ENCODE data around the gene METRN.
"Not testable (repeated sequence)": the region's sequence is repeated elsewhere in the genome, so short reads cannot be mapped to it uniquely, and the experiment has no call there.

Gene METRN

GRCh38 chr16:739560-740458 is 24.9 kb downstream of the METRN start:
- no peak for DNase-seq

DNA sequence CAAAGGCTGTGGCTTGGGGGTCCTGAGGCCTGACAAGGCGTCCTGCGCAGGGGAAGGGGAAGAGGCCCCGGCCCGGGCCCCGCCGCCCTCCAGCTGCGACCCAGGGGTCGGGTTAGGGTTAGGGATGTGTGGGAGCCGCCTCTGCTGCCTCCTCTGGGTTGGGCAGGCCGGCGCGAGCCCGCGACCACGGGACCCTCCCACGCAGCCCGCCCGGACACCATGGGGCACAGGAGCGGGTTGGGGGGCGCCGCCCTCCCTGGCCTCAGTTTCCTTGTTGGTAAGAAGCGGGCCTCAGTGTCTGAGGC is 25.5 kb downstream of the METRN start:
- no peak for DNase-seq

DNA sequence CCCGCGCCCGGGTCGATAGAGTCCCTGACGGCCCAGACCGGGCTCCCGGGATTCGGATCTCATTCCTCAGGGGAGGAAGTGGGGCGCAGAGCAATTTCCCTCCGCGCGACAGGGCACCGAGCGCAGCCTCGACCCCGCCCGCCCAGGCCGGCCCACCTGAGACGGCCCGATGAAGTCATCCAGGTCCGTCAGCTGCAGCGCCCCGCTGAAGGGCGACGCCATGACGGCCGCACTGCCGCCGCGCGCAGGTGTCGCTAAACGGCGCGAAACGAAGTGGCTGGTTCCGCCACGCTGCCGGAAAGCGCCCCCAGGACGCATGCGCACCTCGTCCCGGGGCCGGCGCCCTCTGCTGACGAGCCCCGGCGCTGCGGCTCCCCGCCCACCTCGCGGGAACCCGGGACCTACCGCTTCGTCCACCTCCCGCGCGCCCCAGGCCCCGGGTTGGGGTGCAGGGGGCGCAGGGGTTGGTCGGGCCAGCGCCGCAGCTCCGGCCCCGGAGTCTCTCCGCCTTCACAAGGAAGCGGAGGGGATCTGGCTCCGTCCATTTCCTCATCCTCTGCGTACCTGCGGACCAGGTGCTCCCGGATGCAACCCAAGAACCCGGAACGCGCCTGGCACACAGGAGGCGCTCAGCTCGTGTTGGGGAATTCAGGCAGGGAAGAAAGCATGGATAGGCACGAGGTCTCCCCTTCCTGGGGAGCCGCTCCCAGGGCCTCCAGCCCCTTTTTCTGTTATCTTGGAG is 26.0 kb downstream of the METRN start, which contains the start of gene CIAO3:
CIAO3 (minus strand) TSS at position 234 of the 742 bp plus-strand sequence; CDS start at position 222, 12 bp downstream.
- peak; percentile 89 to 92 for DNase-seq

DNA sequence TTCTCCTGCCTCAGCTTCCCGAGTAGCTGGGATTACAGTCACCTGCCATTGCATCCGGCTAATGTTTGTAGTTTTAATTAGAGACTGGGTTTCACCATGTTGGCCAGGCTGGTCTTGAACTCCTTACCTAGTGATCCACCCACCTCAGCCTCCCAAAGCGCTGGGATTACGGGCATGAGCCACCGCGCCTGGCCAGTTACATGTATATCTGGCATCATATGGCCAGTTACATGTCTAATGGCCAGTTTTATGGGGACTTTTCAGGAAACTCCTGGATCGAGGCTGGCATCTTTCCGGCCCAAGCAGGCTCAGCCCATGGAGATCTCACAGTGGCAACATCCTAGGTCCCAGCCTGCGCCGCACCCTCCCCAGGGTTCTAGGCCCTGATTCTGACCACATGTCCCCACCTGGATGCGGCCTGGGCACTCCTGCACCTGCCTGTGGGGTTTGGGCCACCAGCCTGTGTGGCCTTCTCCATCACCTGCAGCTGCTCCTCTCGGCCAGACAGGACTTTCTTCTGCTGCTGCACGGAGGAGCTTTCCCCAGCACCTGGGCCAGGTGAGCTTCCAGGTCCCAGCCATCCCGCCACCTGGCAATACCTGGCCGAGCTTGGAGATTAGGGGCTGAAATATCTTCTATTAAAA is 27.2 kb downstream of the METRN start:
- DNase-seq: no peak

DNA sequence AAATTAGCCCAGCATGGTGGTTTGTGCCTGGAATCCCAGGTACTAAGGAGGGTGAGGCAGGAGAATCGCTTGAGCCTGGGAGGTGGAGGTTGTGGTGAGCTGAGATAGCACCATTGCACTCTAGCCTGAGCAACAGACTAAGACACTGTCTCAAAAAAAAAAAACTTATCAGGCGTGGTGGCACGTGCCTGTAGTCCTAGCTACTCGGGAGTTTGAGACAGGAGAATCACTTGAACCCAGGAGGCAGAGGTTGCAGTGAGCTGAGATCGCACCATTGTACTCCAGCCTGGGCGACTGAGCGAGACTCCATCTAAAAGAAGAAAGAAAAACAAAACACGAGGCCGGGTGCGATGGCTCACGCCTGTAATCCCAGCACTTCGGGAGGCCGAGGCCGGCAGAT is 28.0 kb downstream of the METRN start:
- not testable (repeated sequence) for DNase-seq

- no peak for DNase-seq
Measured at GRCh38 chr16:743794-744500, 29.0 kb downstream of the METRN start.

- DNase-seq: no peak
Measured at GRCh38 chr16:745739-746138, 30.8 kb downstream of the METRN start.

DNA sequence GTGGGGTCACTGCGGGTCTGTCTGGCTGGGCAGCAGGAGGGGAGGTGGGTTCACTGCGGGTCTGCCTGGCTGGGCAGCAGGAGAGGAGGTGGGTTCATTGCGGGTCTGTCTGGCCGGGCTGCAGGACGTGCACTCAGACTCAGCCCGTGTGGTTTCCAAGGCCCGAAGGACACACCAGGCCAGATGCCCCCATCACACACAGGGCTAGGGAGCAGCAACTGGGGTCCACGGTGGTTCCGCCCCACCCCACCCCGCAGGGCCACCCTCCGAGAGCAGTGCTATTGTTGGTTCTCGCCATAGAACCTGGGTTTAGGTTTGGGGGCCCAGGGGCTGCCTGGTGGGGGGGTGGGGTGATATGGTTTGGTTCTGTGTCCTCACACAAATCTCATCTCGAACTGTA is 31.7 kb downstream of the METRN start:
- no peak for DNase-seq

GRCh38 chr16:747978-748746 is 33.2 kb downstream of the METRN start:
- DNase-seq: no peak

DNA sequence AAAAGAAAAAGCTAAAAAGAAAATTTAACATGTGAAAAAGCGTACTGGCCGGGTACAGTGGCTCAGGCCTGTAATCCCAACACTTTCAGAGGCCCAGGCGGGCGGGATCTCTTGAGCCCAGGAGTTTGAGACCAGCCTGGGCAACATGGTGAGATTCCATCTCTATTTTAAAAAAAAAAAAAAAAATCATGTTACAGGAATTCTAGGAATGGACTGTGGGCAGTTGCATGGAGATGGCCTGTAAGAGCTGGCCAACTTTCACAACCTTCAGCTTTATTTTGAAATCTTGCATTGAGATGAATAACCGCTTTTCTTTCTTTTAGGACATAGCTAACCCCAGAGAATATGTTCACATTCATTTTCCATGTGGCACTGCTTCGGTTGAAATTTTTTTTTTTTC is 34.1 kb downstream of the METRN start:
- DNase-seq: no peak

DNA sequence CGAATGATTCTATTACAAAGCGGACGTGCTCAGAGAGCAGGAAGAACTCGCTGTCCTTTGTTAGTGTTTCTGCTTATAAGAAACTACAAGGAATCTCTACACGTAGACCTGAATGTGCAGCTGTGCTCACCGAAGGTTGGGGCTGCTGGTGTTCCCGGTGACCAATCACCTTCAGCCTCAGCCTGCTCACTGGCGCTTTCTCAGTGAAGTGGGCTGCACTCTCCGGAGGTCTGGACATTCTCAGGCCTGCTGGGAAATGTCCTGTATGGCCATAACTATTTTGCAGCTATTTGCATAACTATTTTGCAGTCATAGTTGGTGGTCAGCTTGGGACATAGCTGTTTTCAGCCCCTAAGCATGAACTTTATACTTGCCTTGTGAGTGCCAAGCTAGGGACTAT is 35.6 kb downstream of the METRN start:
- no peak for DNase-seq

DNA sequence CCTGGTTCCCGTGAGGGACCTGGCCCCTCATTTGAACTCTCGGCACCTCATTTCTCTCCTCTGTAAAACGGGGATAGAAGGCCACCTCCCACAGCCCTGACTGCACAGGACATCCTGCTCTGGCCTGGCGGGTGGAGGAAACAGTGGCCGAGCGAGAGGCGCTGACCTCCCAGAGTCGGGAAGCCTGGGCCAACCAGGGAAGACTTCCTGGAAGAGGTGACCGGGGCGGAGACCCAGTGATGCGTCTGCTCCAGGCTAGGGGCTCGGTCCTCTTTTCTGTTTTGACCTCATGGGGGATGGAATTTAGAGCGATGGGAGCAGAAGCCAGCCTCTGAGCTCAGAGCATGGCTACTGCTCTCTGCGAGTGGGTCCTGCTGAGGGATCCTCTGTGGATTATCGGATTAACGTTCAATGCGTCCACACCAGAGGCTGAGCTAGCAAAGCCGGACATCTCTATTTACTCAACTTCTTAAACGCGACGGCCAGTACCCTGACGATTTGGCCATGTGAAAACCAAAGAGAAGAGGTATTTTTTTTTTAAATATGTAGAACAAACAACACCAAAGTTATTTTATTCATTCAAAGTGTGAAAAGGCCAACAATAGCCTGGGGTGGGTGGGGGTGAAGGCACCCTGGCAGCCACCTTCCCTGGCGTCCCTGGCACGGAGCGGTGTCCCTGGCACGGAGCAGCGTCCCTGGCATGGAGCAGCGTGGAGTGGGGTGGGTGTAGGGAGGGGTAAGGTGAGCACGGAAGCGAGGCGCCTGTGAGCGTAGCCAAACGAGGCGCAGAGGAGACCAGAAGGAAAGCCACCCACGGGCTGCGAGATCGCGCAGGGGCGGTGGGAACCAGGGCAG is 36.5 kb downstream of the METRN start:
- no peak for DNase-seq

- DNase-seq: no peak
Measured at GRCh38 chr16:752007-752312, 37.0 kb downstream of the METRN start.

- not testable (repeated sequence) for DNase-seq
Measured at GRCh38 chr16:754121-754607, 39.2 kb downstream of the METRN start.

GRCh38 chr16:754656-755055 is 39.7 kb downstream of the METRN start:
- DNase-seq: peak in 1 of 2 donors; percentile 7

- no peak for DNase-seq
Measured at GRCh38 chr16:756428-756827, 41.5 kb downstream of the METRN start.

GRCh38 chr16:759110-759910 is 44.4 kb downstream of the METRN start:
- no peak for DNase-seq

DNA sequence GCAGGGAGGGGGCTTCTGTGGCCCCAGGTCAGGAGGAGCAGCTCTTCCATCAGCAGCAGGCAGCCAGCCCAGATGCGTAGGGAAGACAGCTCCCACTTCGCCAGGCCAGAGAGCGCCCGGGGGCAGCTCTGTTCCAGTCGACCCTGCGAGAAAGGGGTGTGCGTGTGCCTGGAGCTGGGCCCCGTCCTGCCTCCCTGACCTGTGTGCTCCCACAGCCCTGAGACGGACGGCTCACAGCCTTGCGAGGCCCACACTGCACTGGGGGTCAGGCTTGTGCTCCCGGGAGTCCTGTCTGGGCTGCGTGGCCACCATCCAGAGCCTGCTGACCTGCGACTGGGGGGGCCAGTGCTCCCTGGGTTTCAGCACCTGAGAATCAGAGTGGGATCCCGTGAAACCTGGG is 45.1 kb downstream of the METRN start:
- DNase-seq: no peak

DNA sequence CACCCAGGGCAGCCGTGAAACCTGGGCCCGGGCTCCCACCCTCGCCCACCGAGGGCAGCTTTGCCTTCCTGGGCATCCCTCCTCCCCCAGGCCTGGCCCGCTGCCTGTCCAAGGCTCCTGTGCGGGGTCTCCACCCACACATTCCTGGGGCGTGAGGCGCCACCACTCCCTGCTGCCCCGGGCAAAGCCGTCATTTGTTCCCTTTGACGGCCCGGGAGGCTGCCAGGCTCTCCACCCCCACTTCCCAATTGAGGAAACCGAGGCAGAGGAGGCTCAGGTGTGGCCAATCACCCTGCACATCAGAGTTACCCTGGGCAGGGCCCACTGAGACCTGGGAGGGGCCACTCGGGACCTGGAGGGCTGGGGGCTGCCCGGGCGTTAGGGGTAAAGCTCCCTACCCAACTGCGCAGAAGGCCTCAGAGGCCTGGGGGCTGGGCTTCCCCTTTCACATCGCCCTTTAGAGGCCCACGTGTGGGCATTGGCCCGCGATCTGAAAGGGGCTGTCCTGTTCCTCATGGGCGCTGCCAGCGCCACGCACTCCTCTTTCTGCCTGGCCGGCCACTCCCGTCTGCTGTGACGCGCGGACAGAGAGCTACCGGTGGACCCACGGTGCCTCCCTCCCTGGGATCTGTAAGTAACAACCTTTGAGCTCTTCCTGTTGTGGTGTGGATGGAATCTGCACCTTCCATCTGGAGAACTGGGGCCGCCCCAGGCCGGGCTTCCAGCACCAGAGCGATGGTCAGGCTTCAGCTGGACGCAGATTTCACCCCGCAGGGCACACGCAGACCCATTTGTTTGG is 45.8 kb downstream of the METRN start, which contains the start of gene MSLN:
MSLN (plus strand) TSS at position 190 of the 799 bp plus-strand sequence. CDS start 1,947 bp downstream, outside the sequence.
- no peak for DNase-seq
